SH-SY5Y (cell line): Measurements from ENCODE around the gene STAC3.

ENCODE experiments used
- GATA2 ChIP-seq: IDR thresholded peaks from 2 replicates; pipeline ENCODE4 v1.6.1; 2011; ENCODE audit warnings: mild to moderate bottlenecking, low read depth, low read length
- GATA3 ChIP-seq: IDR thresholded peaks from 2 replicates; pipeline ENCODE4 v1.6.1; 2011; ENCODE audit warnings: low read depth, mild to moderate bottlenecking, low read length, moderate library complexity

GRCh38 chr12:57225680-57226210 is 25.2 kb downstream of the STAC3 start:
- TF ChIP-seq GATA2 = no peak
- TF ChIP-seq GATA3 = no peak
